Cerebellar nuclear complex (tissue), 1 donor: ENCODE measurements around the gene CHPF.

Experiments used
- DNase-seq, 2 experiments: peaks; one replicate each; lab custom pipeline; 2025; lab: John Stamatoyannopoulos, UW

CHPF gene

GRCh38 chr2:219543596-219544358, at the start of gene CHPF, which contains the start of gene TMEM198:
Gene CHPF (minus strand): TSS chr2:219543809. CDS start chr2:219543538, 271 bp downstream.
Gene TMEM198 (plus strand): TSS chr2:219544028. CDS start chr2:219544728, 700 bp downstream.
- DNase-seq = peak; percentile 69 to 90

GRCh38 chr2:219593154-219593553, 49.5 kb upstream of the CHPF start:
- DNase-seq = no peak

GRCh38 chr2:219592736-219593135, 49.1 kb upstream of the CHPF start:
- DNase-seq = no peak

- DNase-seq = no peak
Observed at GRCh38 chr2:219591091-219591490, 47.5 kb upstream of the CHPF start.

- DNase-seq = no peak
Observed at GRCh38 chr2:219581346-219581745, 37.7 kb upstream of the CHPF start.

- no peak for DNase-seq
Observed at GRCh38 chr2:219578811-219579613, 35.4 kb upstream of the CHPF start.

- DNase-seq = no peak
Observed at GRCh38 chr2:219576505-219577388, 33.1 kb upstream of the CHPF start.

- DNase-seq = no peak
Observed at GRCh38 chr2:219575566-219576504, 32.2 kb upstream of the CHPF start.

- no peak for DNase-seq
Observed at GRCh38 chr2:219574484-219575311, 31.1 kb upstream of the CHPF start.

GRCh38 chr2:219573166-219573565, 29.6 kb upstream of the CHPF start:
- DNase-seq = no peak

GRCh38 chr2:219572237-219573001, 28.8 kb upstream of the CHPF start, which contains the start of gene INHA:
Gene INHA (plus strand): TSS chr2:219572310. CDS start chr2:219572375, 65 bp downstream.
- no peak for DNase-seq

- DNase-seq = no peak
Observed at GRCh38 chr2:219571311-219572236, 28.0 kb upstream of the CHPF start, which contains the start of gene OBSL1. Gene OBSL1 (minus strand): TSS chr2:219571539. CDS start chr2:219571232, 307 bp downstream.

GRCh38 chr2:219570924-219571310, 27.3 kb upstream of the CHPF start:
- no peak for DNase-seq

- no peak for DNase-seq
Observed at GRCh38 chr2:219570194-219570923, 26.8 kb upstream of the CHPF start.

- DNase-seq = no peak
Observed at GRCh38 chr2:219569635-219570034, 26.0 kb upstream of the CHPF start.

- no peak for DNase-seq
Observed at GRCh38 chr2:219569041-219569440, 25.4 kb upstream of the CHPF start.

GRCh38 chr2:219567791-219568361, 24.3 kb upstream of the CHPF start:
- DNase-seq = no peak
